ENCODE measurements around the gene C2CD4A.

GRCh38 chr15:62068071-62068809 is 1.5 kb downstream of the C2CD4A start:
- no peak for TF ChIP-seq PRDM15 (CRISPR knock-in tag; IDR thresholded peaks at IDR 0.05)
- no peak for TF ChIP-seq MAX (IDR thresholded peaks at IDR 0.05; ENCODE audit: low read depth, low read length)
- no peak for TF ChIP-seq NRF1 (conservative IDR thresholded peaks at IDR 0.05; ENCODE audit: low read depth, low read length)
- no peak for TF ChIP-seq FOXM1 (IDR thresholded peaks at IDR 0.05; ENCODE audit: low read depth, low read length)
- TF ChIP-seq USF2 (IDR thresholded peaks at IDR 0.05; ENCODE audit: borderline replicate concordance, low read depth, low read length), result no peak

Data from GM12878 (cell line).